OCI-LY7 (cell line): ENCODE data around the gene HOXA7. TPM values are rescaled to one million over a fixed set of nuclear protein-coding genes. Genes with fewer than 3 reads are reported as not detected.

Experiments used
- BruUV-seq: library from RNA; stranded (reverse); fragments of 400-500 nt; replicated peaks from 2 replicates; lab custom pipeline; 2021; lab: Mats Ljungman, UMichigan
- CTCF ChIA-PET: fragments of 300-600 bp; sonication (Branson Sonifier 250); formaldehyde crosslinking; loops from one replicate; lab custom pipeline; 2022; ENCODE audit warnings: antibody characterized with exemption; ENCODE audit not compliant: unreplicated experiment; lab: Charles Lee
- POLR2A ChIA-PET: fragments of 300-600 bp; sonication (Branson Sonifier 250); formaldehyde crosslinking; loops from one replicate; lab custom pipeline; 2022; ENCODE audit warnings: antibody characterized with exemption; lab: Charles Lee
- DNase-seq: peaks from one replicate; pipeline ENCODE4 v3.0.0-alpha.2; 2015; ENCODE audit warnings: low spot score
- H2AFZ ChIP-seq: fragments of 200-600 bp; sonication (generic), shearing (Covaris generic); 2 replicates; pipeline ENCODE4 v1.6.1; 2014; ENCODE audit warnings: mild to moderate bottlenecking, antibody characterized with exemption, low read length, moderate library complexity
- H3K27ac ChIP-seq: fragments of 200-600 bp; sonication (generic); 2 replicates; pipeline ENCODE4 v1.5.1; 2014; ENCODE audit warnings: mixed run types, low read depth, mild to moderate bottlenecking, moderate library complexity, low read length, inconsistent platforms; ENCODE audit not compliant: poor library complexity, severe bottlenecking
- H3K36me3 ChIP-seq: fragments of 200-600 bp; sonication (generic); 2 replicates; pipeline ENCODE4 v1.6.1; 2014; ENCODE audit warnings: mild to moderate bottlenecking, antibody characterized with exemption, low read length, moderate library complexity, mixed read lengths; ENCODE audit not compliant: insufficient read depth
- H3K4me1 ChIP-seq: fragments of 200-600 bp; sonication (generic); 2 replicates; pipeline ENCODE4 v1.5.1; 2014; ENCODE audit warnings: mild to moderate bottlenecking, low read length; ENCODE audit not compliant: insufficient read depth, poor library complexity, severe bottlenecking
- H3K4me2 ChIP-seq: fragments of 200-600 bp; sonication (generic); 2 replicates; pipeline ENCODE4 v1.6.1; 2014; ENCODE audit warnings: mild to moderate bottlenecking, low read length
- H3K4me3 ChIP-seq: fragments of 200-600 bp; sonication (generic); 2 replicates; pipeline ENCODE4 v1.5.1; 2014; ENCODE audit warnings: mild to moderate bottlenecking, low read depth, low read length; ENCODE audit not compliant: poor library complexity, severe bottlenecking
- H3K79me2 ChIP-seq: fragments of 200-600 bp; sonication (generic); 2 replicates; pipeline ENCODE4 v1.6.1; 2016; ENCODE audit warnings: low read depth, mild to moderate bottlenecking, low read length, moderate library complexity, mixed read lengths; ENCODE audit not compliant: insufficient read depth
- H3K9me2 ChIP-seq: fragments of 200-600 bp; sonication (generic); 2 replicates; pipeline ENCODE4 v1.6.1; 2016; ENCODE audit warnings: mild to moderate bottlenecking, low read length, mixed read lengths; ENCODE audit not compliant: insufficient read depth
- H3K9me3 ChIP-seq: fragments of 200-600 bp; sonication (generic); 2 replicates; pipeline ENCODE4 v1.6.1; 2014; ENCODE audit warnings: mild to moderate bottlenecking, mixed run types, low read length, mixed read lengths
- H4K20me1 ChIP-seq: fragments of 200-600 bp; sonication (generic); 2 replicates; pipeline ENCODE4 v1.6.1; 2014; ENCODE audit warnings: mild to moderate bottlenecking, antibody characterized with exemption, low read length, moderate library complexity, mixed read lengths; ENCODE audit not compliant: insufficient read depth
- CTCF ChIP-seq: fragments of 200-600 bp; sonication (generic); conservative IDR thresholded peaks from 2 replicates; pipeline ENCODE4 v1.5.1; 2014; ENCODE audit warnings: mild to moderate bottlenecking, antibody characterized with exemption, low read length, moderate library complexity, mixed read lengths
- EZH2phosphoT487 ChIP-seq: fragments of 200-600 bp; sonication (generic); IDR thresholded peaks from 2 replicates; pipeline ENCODE4 v1.6.1; 2018; ENCODE audit warnings: low read depth, borderline replicate concordance, mild to moderate bottlenecking, mixed run types, antibody characterized with exemption, low read length, moderate library complexity, mixed read lengths
- intact Hi-C: fragments of 100-400 bp; cut with micrococcal nuclease; formaldehyde crosslinking; loops from one replicate; pipeline ENCODE4 v1.10.0; 2022; ENCODE audit not compliant: unreplicated experiment
- total RNA-seq, 2 experiments: library from RNA; depleted of rRNA in 1 of 2; stranded (reverse); fragments of >200 nt in 1 of 2; shearing (Covaris generic) in 1 of 2; gene quantifications; 2 replicates each; pipeline ENCODE4 v1.2.3, GENCODE V29; 2014 to 2022

HOXA7 gene
- total RNA-seq, 2 experiments from 2014 or later = 1.2 to 6.0 TPM

- BruUV-seq = no TSS peak
- Histone ChIP-seq H3K9me3 (no peaks in the 10 kb centered on the region), H3K4me2 (peak overlapping the region; percentile 94), H2AFZ (no peak overlapping the region), H4K20me1 (no peaks in the 10 kb centered on the region), H3K9me2 (no peaks in the 10 kb centered on the region), H3K4me1 (peaks cover 36% of the 10 kb centered on the region), H3K36me3 (peaks cover 7% of the 10 kb centered on the region), H3K27ac (no peak overlapping the region), H3K79me2 (peaks cover 8% of the 10 kb centered on the region; the same call in 1 of the 2 replicates), H3K4me3 (peak overlapping the region; percentile 75)
- intact Hi-C loops = no loop called here
- ChIA-PET CTCF (interaction anchor here (0.6 kb wide), 1 partner anchor 784 kb away, joined by 3 read pairs; no protein-coding TSS in a partner anchor), POLR2A (interaction anchor here (0.8 to 2.2 kb wide), 5 partner anchors 14 to 283 kb away, joined by 3 to 5 read pairs (median 4); partner anchors contain the start of gene HOXA1)
- no peak for DNase-seq
- TF ChIP-seq CTCF (no peak), EZH2phosphoT487 (no peak)
Measured at GRCh38 chr7:27148756-27149641, 7.5 kb downstream of the HOXA7 start.

GRCh38 chr7:27148031-27148755, 8.3 kb downstream of the HOXA7 start:
- no peak overlapping the region for H2AFZ ChIP-seq
- intact Hi-C loops = no loop called here
- no TSS peak for BruUV-seq
- no peak overlapping the region for H3K27ac ChIP-seq
- H3K4me1 ChIP-seq = peaks cover 36% of the 10 kb centered on the region
- H3K4me2 ChIP-seq = peak overlapping the region; percentile 94
- DNase-seq = no peak
- no peaks in the 10 kb centered on the region for H4K20me1 ChIP-seq
- H3K79me2 ChIP-seq = peaks cover 8% of the 10 kb centered on the region; the same call in 1 of the 2 replicates
- peak overlapping the region; percentile 75 for H3K4me3 ChIP-seq
- H3K36me3 ChIP-seq = peaks cover 11% of the 10 kb centered on the region
- POLR2A ChIA-PET = no interaction called here
- H3K9me2 ChIP-seq = no peaks in the 10 kb centered on the region
- no peak for TF ChIP-seq EZH2phosphoT487
- no peak for TF ChIP-seq CTCF
- CTCF ChIA-PET = interaction anchor here (0.6 kb wide), 1 partner anchor 783 kb away, joined by 3 read pairs; no protein-coding TSS in a partner anchor
- no peaks in the 10 kb centered on the region for H3K9me3 ChIP-seq
